Smooth muscle cell (in vitro differentiated cells): Measurements from ENCODE around the gene MED4. TPM values are rescaled to one million over a fixed set of nuclear protein-coding genes. Genes with fewer than 3 reads are reported as not detected.

Source experiments
- DNase-seq: peaks from one replicate; lab custom pipeline; 2025; ENCODE audit not compliant: unreplicated experiment; lab: John Stamatoyannopoulos, UW
- H2AFZ ChIP-seq: fragments of 200-600 bp; sonication (generic); 2 replicates; pipeline ENCODE4 v1.6.0; 2016; ENCODE audit warnings: antibody characterized with exemption, low read depth, mild to moderate bottlenecking
- H3F3A ChIP-seq: fragments of 200-600 bp; sonication (generic); 2 replicates; pipeline ENCODE4 v1.6.0; 2017; ENCODE audit warnings: antibody characterized with exemption, low read depth
- H3K27ac ChIP-seq: fragments of 200-600 bp; sonication (generic); 2 replicates; pipeline ENCODE4 v1.5.1; 2016; ENCODE audit warnings: low read depth, mild to moderate bottlenecking
- H3K27me3 ChIP-seq: fragments of 200-600 bp; sonication (generic); 2 replicates; pipeline ENCODE4 v1.6.1; 2016; ENCODE audit warnings: low read depth, mild to moderate bottlenecking
- H3K36me3 ChIP-seq: fragments of 200-600 bp; sonication (generic); 2 replicates; pipeline ENCODE4 v1.5.1; 2016; ENCODE audit warnings: low read depth
- H3K4me1 ChIP-seq: fragments of 200-600 bp; sonication (generic); 2 replicates; pipeline ENCODE4 v1.5.1; 2016; ENCODE audit warnings: low read depth
- H3K4me2 ChIP-seq: fragments of 200-600 bp; sonication (generic); 2 replicates; pipeline ENCODE4 v1.6.0; 2016; ENCODE audit warnings: mild to moderate bottlenecking
- H3K4me3 ChIP-seq: fragments of 200-600 bp; sonication (generic); 2 replicates; pipeline ENCODE4 v1.5.1; 2016; ENCODE audit warnings: mild to moderate bottlenecking
- H3K79me2 ChIP-seq: fragments of 200-600 bp; sonication (generic); 2 replicates; pipeline ENCODE4 v1.6.0; 2016; ENCODE audit warnings: low read depth, mild to moderate bottlenecking
- H3K9ac ChIP-seq: fragments of 200-600 bp; sonication (generic); 2 replicates; pipeline ENCODE4 v1.6.0; 2016; ENCODE audit warnings: low read depth
- H3K9me3 ChIP-seq: fragments of 200-600 bp; sonication (generic); replicated peaks from 2 replicates; pipeline ENCODE4 v1.5.1; 2016; ENCODE audit warnings: low read depth
- H4K20me1 ChIP-seq: fragments of 200-600 bp; sonication (generic); 2 replicates; pipeline ENCODE4 v1.6.0; 2016; ENCODE audit warnings: low read depth
- WGBS: methylation state at CpG from one replicate; pipeline ENCODE4 v1.1.7; 2016; ENCODE audit warnings: low lambda C conversion rate; 5-methylcytosine and 5-hydroxymethylcytosine counted together
- polyA plus RNA-seq: library from polyadenylated mRNA; unstranded; fragments of >200 nt; fragmentation: Nextera tagmentation; extraction: Ambion mirVana; gene quantifications from 2 replicates; pipeline ENCODE4 v1.2.1, GENCODE V29; 2016
- total RNA-seq: library from RNA; depleted of rRNA; stranded (reverse); fragments of >200 nt; gene quantifications from 2 replicates; pipeline ENCODE4 v1.2.3, GENCODE V29; 2014
- TF ChIP-seq, protein P1 (sequence below): fragments of 200-600 bp; sonication (generic); IDR thresholded peaks from 2 replicates; pipeline ENCODE4 v1.5.1; 2017; ENCODE audit warnings: borderline replicate concordance, mild to moderate bottlenecking, antibody characterized with exemption; ENCODE audit not compliant: insufficient read depth, poor library complexity, severe bottlenecking

The MED4 gene
- total and polyA plus RNA-seq, 2 experiments from 2014 or later: 47.7 to 59.9 TPM

DNA sequence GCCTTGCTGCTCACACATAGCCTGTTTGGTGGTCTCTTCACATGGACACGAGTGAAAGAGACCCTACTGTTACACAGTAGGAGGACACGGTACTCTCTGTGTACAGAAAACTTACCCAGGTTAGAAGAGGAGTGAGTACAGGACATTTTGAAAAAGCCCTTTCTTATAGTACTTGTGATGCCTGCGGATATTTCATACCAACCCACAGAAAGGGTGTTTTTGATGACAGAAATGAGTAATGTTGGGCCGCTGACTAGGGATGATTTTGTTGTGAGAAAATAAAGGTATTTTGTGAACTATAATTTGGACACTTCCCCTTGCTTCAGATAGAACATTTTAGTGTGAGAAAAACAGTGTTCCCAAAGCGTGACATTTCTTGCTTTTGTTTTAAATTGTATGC is 39.2 kb downstream of the MED4 start:
- H3K4me3 ChIP-seq: no peak overlapping the region
- no peaks in the 10 kb centered on the region for H3K36me3 ChIP-seq
- H3K4me2 ChIP-seq: no peak overlapping the region
- H3K27ac ChIP-seq: no peak overlapping the region
- no peaks in the 10 kb centered on the region for H3F3A ChIP-seq
- H3K27me3 ChIP-seq: no peaks in the 10 kb centered on the region
- no peak for DNase-seq
- no peaks in the 10 kb centered on the region for H3K79me2 ChIP-seq
- peaks cover 3% of the 10 kb centered on the region for H4K20me1 ChIP-seq
- H3K4me1 ChIP-seq: no peaks in the 10 kb centered on the region
- H3K9me3 ChIP-seq: no peaks in the 10 kb centered on the region
- no peak overlapping the region for H3K9ac ChIP-seq
- 95% methylated on average over 5 of the region's 5 CpGs for WGBS
- TF ChIP-seq, protein P1, sequence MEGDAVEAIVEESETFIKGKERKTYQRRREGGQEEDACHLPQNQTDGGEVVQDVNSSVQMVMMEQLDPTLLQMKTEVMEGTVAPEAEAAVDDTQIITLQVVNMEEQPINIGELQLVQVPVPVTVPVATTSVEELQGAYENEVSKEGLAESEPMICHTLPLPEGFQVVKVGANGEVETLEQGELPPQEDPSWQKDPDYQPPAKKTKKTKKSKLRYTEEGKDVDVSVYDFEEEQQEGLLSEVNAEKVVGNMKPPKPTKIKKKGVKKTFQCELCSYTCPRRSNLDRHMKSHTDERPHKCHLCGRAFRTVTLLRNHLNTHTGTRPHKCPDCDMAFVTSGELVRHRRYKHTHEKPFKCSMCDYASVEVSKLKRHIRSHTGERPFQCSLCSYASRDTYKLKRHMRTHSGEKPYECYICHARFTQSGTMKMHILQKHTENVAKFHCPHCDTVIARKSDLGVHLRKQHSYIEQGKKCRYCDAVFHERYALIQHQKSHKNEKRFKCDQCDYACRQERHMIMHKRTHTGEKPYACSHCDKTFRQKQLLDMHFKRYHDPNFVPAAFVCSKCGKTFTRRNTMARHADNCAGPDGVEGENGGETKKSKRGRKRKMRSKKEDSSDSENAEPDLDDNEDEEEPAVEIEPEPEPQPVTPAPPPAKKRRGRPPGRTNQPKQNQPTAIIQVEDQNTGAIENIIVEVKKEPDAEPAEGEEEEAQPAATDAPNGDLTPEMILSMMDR: no peak
- no peak overlapping the region for H2AFZ ChIP-seq

DNA sequence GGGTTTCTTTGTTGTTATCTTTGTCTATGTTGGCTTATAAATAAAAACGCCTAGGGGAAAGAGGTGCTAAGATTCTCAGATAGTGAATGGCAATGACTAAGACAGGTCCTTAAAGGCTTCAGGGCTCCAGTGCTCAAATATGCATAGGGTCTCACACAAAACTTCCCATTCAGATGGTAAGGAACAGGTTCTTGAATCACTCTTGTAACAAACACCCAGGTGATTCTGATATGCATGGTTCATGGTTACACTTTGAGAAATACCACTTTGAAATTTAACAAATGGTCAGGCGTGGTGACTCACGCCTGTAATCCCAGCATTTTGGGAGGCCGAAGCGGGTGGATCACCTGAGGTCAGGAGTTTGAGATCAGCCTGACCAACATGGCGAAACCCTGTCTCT is 40.3 kb downstream of the MED4 start:
- Histone ChIP-seq H3K27ac (no peak overlapping the region), H2AFZ (no peak overlapping the region), H4K20me1 (peaks cover 3% of the 10 kb centered on the region), H3K9ac (no peak overlapping the region), H3F3A (no peaks in the 10 kb centered on the region), H3K4me1 (no peaks in the 10 kb centered on the region), H3K4me3 (no peak overlapping the region), H3K36me3 (no peaks in the 10 kb centered on the region), H3K27me3 (no peaks in the 10 kb centered on the region), H3K9me3 (no peaks in the 10 kb centered on the region), H3K79me2 (no peaks in the 10 kb centered on the region), H3K4me2 (no peak overlapping the region)
- 86% methylated on average over 6 of the region's 6 CpGs for WGBS
- no peak for DNase-seq
- TF ChIP-seq, protein P1: no peak

DNA sequence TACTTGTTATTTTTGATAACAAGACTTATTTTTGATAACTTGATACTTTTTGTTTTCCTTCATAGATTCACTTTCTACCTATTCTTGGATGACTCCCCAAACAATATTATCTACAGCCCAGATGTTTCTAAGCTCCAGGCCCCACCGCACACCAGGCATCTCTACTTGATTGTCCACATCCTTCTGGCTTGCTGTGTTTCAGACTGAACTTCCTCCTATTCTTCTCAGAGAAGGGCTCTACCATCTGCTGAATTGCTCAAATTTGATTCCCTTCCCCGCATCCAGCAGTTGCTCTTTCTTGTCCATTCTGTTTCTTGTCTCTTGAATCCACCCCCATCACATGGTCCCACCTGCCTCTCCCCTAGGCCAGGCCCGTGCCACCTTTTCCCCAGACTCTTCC is 44.4 kb downstream of the MED4 start:
- TF ChIP-seq, protein P1: no peak
- WGBS: 100% methylated on average over 3 of the region's 3 CpGs
- Histone ChIP-seq H3K36me3 (no peaks in the 10 kb centered on the region), H4K20me1 (peaks cover 3% of the 10 kb centered on the region), H3K4me3 (no peak overlapping the region), H3K27ac (no peak overlapping the region), H3K4me2 (no peak overlapping the region), H3K4me1 (no peaks in the 10 kb centered on the region), H3K9me3 (no peaks in the 10 kb centered on the region), H3F3A (no peaks in the 10 kb centered on the region), H3K9ac (no peak overlapping the region), H3K27me3 (no peaks in the 10 kb centered on the region), H2AFZ (no peak overlapping the region), H3K79me2 (no peaks in the 10 kb centered on the region)
- no peak for DNase-seq

DNA sequence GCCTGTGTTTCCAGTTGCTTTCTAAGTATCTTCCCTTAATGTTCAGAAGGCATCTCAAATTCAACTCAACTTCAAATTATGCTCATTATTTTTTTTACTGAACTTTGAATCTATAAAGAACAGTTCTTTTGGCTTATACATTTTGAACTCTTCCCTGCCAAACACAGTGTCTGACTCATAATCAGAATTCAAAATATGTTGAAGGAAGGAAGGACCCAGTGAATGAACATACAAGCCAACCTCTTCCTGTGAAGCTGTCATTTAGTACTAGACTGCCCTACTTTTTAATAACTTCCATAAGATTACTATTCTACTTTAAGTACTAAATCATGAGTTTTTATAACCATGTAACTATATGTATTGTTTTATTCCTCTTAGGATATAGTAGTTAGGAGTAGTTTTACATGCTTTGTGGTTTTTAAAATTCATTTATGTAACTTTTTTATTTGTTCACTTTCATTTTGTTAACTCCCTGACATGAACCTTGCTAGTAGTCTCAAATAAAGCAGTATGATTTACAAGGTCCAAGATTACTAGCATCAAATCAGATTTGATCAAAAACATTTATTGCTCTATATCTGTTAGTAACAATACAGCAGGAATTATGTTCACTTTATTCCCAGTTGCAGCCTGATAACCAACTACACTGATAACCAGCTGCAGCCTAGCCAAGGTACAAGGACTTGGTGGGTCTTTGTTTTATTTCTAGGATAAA is 51.0 kb downstream of the MED4 start:
- no peak overlapping the region for H3K4me3 ChIP-seq
- DNase-seq: no peak
- H3K9ac ChIP-seq: no peak overlapping the region
- TF ChIP-seq, protein P1: no peak
- no peaks in the 10 kb centered on the region for H3K79me2 ChIP-seq
- no peaks in the 10 kb centered on the region for H3K27me3 ChIP-seq
- no peaks in the 10 kb centered on the region for H3K9me3 ChIP-seq
- no peaks in the 10 kb centered on the region for H4K20me1 ChIP-seq
- no peak overlapping the region for H3K27ac ChIP-seq
- no peak overlapping the region for H2AFZ ChIP-seq
- H3K4me2 ChIP-seq: no peak overlapping the region
- peaks cover 8% of the 10 kb centered on the region for H3K36me3 ChIP-seq
- no peaks in the 10 kb centered on the region for H3K4me1 ChIP-seq
- H3F3A ChIP-seq: no peaks in the 10 kb centered on the region
